Natural killer cell (primary cell): ENCODE measurements around the gene DUSP2. TPM values are rescaled to one million over a fixed set of nuclear protein-coding genes. Genes with fewer than 3 reads are reported as not detected.
A peak's percentile ranks its signal among the peaks of the same experiment; 100 is the strongest.

Experiments
- ATAC-seq, 3 donors: fragments of 150-1000 bp in 2 of 3; fragments of 200-7000 bp in 1 of 3; cut with Tn5 transposase; 1 replicate in 1 of 3; 2 replicates in 2 of 3; pipeline ENCODE4 v1.10.0; 2021; ENCODE audit warnings: mild to moderate bottlenecking in 2 of 3, moderate library complexity in 2 of 3
- DNase-seq, 2 donors: peaks; one replicate each; pipeline versions ENCODE4 v3.0.0 to v3.0.0-alpha.2; 2013 to 2021; ENCODE audit warnings: mixed read lengths in 1 of 2
- H3K27ac ChIP-seq: one replicate; pipeline ENCODE4 v1.5.1; 2013; ENCODE audit warnings: mild to moderate bottlenecking, low read length
- H3K27me3 ChIP-seq: one replicate; pipeline ENCODE4 v1.6.1; 2013; ENCODE audit warnings: low read length; ENCODE audit not compliant: control insufficient read depth, insufficient read depth
- H3K36me3 ChIP-seq: one replicate; pipeline ENCODE4 v1.6.1; 2013; ENCODE audit warnings: low read length; ENCODE audit not compliant: control insufficient read depth, insufficient read depth
- H3K4me1 ChIP-seq: one replicate; pipeline ENCODE4 v1.6.1; 2013; ENCODE audit warnings: low read length; ENCODE audit not compliant: control insufficient read depth, insufficient read depth
- H3K4me3 ChIP-seq: one replicate; pipeline ENCODE4 v1.5.1; 2013; ENCODE audit warnings: low read length
- H3K9me3 ChIP-seq: one replicate; pipeline ENCODE4 v1.6.1; 2013; ENCODE audit warnings: low read length; ENCODE audit not compliant: control insufficient read depth, insufficient read depth
- H3K27ac Mint-ChIP-seq, 2 donors: one replicate each; pipeline ENCODE4 v1.8.0; 2022; ENCODE audit warnings: mild to moderate bottlenecking in 2 of 2, mixed read lengths in 2 of 2, moderate library complexity in 1 of 2
- H3K27me3 Mint-ChIP-seq, 2 donors: one replicate each; pipeline ENCODE4 v1.8.0; 2022; ENCODE audit warnings: low read depth in 2 of 2, mixed read lengths in 2 of 2
- H3K36me3 Mint-ChIP-seq: one replicate; pipeline ENCODE4 v1.8.0; 2022; ENCODE audit warnings: mixed read lengths
- H3K4me1 Mint-ChIP-seq, 2 donors: one replicate each; pipeline ENCODE4 v1.8.0; 2022; ENCODE audit warnings: mixed read lengths in 2 of 2
- H3K4me3 Mint-ChIP-seq: one replicate; pipeline ENCODE4 v1.8.0; 2022; ENCODE audit warnings: mild to moderate bottlenecking, moderate library complexity, mixed read lengths
- H3K9me3 Mint-ChIP-seq, 2 donors: one replicate each; pipeline ENCODE4 v1.8.0; 2022; ENCODE audit warnings: mixed read lengths in 2 of 2
- CTCF ChIP-seq: fragments of 200-600 bp; IDR thresholded peaks from one replicate; pipeline ENCODE4 v1.8.0; 2022; ENCODE audit warnings: antibody characterized with exemption
- WGBS: methylation state at CpG from one replicate; pipeline ENCODE4 v1.1.7; 2013; ENCODE audit warnings: missing lambda C conversion rate; ENCODE audit not compliant: insufficient coverage; 5-methylcytosine and 5-hydroxymethylcytosine counted together
- intact Hi-C: fragments of 100-400 bp; cut with micrococcal nuclease; formaldehyde crosslinking; loops from one replicate; pipeline ENCODE4 v1.14.2; 2022
- total RNA-seq, 4 donors: library from RNA; stranded (reverse); fragments of 120-200 nt in 1 of 4; gene quantifications; one replicate each; pipeline versions ENCODE4 v1.2.3 to v1.2.4, GENCODE V29; 2013 to 2022

DUSP2 gene
- total RNA-seq, 3 donors from 2014 or later (not counting 1 experiment from before 2014, with no cell fraction given) = 300 to 564 (median 432) TPM

DNA sequence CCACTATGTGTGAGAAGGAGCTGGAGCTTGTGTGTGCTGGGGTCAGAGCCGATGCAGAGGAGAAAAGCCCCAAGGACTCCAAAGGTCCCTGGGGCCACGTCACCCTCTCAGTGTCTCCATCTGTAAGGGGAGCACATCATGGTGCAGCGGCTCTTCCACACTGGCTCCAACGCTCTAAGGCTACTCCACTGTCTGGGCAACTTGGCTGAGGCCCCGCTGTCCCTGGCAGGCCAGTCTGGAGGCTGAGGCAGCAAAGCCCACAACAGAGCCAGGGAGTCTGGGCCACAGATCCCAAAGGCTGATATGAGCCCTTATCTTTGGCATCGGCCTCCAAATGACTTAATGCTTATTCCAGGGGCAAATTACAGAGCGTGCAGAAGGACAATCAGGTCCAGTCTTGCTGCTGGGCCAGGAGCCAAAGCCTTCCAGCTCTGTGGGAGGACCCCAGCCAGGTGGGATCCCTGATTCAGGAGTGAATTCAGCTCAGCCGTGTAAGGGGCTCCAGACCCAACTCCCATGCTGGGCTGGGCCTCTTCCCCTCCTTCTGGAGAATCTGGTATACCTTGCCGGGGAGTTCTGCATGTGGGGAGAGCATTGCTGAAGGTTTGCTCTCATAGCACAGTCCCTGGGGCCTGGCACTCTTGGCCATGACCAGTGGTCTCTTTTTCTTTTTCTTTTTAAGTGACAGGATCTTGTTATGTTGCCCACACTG is 1.8 kb upstream of the DUSP2 start:
- DNase-seq (no peak), ATAC-seq (no peak)
- peaks cover 22% of the 10 kb centered on the region for H3K36me3 ChIP-seq
- H3K4me3 ChIP-seq = no peak overlapping the region
- peaks cover 27 to 71% of the 10 kb centered on the region in 2 donors for H3K4me1 Mint-ChIP-seq
- 87% methylated on average over 9 of the region's 9 CpGs for WGBS
- no peak for TF ChIP-seq CTCF
- H3K9me3 ChIP-seq = no peaks in the 10 kb centered on the region
- intact Hi-C loops = loop anchor here (5.0 kb wide), 2 partner anchors 160 to 390 kb away; partner anchors contain the start of genes ARID5A and SNRNP200
- H3K36me3 Mint-ChIP-seq = no peaks in the 10 kb centered on the region
- H3K4me3 Mint-ChIP-seq = peak overlapping the region; percentile 9
- no peaks in the 10 kb centered on the region for H3K27me3 ChIP-seq
- H3K9me3 Mint-ChIP-seq = no peaks in the 10 kb centered on the region
- H3K27ac ChIP-seq = peak overlapping the region; percentile 99
- H3K27ac Mint-ChIP-seq = peak overlapping the region; percentile 92 to 94
- H3K4me1 ChIP-seq = peaks cover 75% of the 10 kb centered on the region
- H3K27me3 Mint-ChIP-seq = no peaks in the 10 kb centered on the region

DNA sequence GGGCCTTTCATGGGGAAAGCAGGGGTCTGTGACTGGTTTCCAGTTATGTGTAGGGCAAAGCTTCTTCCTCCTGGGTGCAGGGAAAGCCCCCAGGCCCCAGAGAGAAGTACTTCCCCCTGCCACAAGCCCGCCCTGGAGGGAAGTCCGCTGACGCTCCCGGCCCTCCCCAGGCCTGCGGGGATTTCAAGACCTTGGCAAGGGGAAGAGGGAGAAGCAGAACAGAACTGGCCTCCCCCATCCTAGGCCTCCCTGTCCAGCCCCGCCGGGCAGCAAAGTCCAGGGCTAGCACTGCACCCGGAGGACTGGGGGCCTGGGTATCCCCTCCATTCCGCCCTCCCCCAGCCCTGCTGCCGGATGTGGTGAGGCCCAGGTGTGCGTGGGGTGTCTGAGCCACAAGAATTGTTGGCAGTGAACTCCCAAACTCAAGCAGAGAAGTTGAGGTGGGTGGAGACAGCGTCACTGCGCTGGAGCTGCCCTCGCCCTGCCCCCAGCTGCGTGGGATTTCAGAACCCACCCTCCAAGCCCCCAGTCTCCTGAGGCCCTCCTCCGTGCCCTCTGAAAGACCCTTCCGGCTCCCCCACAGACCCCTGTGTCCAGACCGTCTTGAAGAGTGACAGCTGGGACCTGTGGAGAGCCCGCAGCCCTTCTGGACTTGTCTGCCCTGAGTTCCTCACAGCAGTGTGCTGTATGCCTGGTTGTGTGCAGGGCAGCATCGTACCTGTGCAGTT is 1.1 kb upstream of the DUSP2 start:
- intact Hi-C loops = loop anchor here (5.0 kb wide), 2 partner anchors 161 to 391 kb away; partner anchors contain the start of genes ARID5A and SNRNP200
- peak; percentile 65 to 94 for DNase-seq

DNA sequence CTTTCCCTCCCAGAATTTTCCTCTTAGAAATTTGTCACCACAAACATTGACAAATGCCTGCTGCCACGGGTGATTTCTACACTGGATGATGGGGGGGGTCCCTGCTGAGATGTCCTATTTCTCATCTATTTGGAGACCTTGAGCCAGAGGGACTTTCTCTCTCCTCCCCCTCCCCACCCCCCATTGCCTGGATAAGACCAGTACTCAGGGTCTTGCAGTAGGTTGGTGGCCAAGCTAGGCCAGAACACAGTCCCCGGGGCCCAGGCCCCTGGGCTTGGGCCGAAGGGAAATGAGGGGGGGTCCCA is 560 bp upstream of the DUSP2 start:
- peak overlapping the region; percentile 92 to 94 for H3K27ac Mint-ChIP-seq
- DNase-seq = no peak
- H3K9me3 Mint-ChIP-seq = no peaks in the 10 kb centered on the region
- peak overlapping the region; percentile 99 for H3K27ac ChIP-seq
- no peak for ATAC-seq
- peak overlapping the region; percentile 35 for H3K4me3 ChIP-seq
- no peak for TF ChIP-seq CTCF
- H3K4me1 ChIP-seq = peaks cover 74% of the 10 kb centered on the region
- 7% methylated on average over 2 of the region's 3 CpGs for WGBS
- H3K27me3 ChIP-seq = no peaks in the 10 kb centered on the region
- intact Hi-C loops = loop anchor here (1.0 to 5.0 kb wide), 5 partner anchors 18 to 392 kb away; partner anchors contain the start of genes ARID5A, SNRNP200, STARD7 and TMEM127
- peak overlapping the region; percentile 94 for H3K4me3 Mint-ChIP-seq
- peaks cover 26% of the 10 kb centered on the region for H3K36me3 ChIP-seq
- H3K9me3 ChIP-seq = no peaks in the 10 kb centered on the region
- peaks cover 30 to 64% of the 10 kb centered on the region in 2 donors for H3K4me1 Mint-ChIP-seq
- no peaks in the 10 kb centered on the region for H3K36me3 Mint-ChIP-seq
- no peaks in the 10 kb centered on the region for H3K27me3 Mint-ChIP-seq

More for the DNA sequence above, 1.1 kb upstream of the DUSP2 start:
- Mint-ChIP-seq H3K27me3 (no peaks in the 10 kb centered on the region), H3K4me1 (peaks cover 30 to 66% of the 10 kb centered on the region in 2 donors), H3K27ac (peak overlapping the region; percentile 92 to 94), H3K4me3 (peak overlapping the region; percentile 94), H3K9me3 (no peaks in the 10 kb centered on the region), H3K36me3 (no peaks in the 10 kb centered on the region)
- peaks cover 78% of the 10 kb centered on the region for H3K4me1 ChIP-seq
- peak; percentile 9 to 28 (median 14) for ATAC-seq
- H3K36me3 ChIP-seq = peaks cover 26% of the 10 kb centered on the region
- no peaks in the 10 kb centered on the region for H3K27me3 ChIP-seq
- no peaks in the 10 kb centered on the region for H3K9me3 ChIP-seq
- TF ChIP-seq CTCF = no peak
- peak overlapping the region; percentile 99 for H3K27ac ChIP-seq
- WGBS = 22% methylated on average over 17 of the region's 20 CpGs
- peak overlapping the region; percentile 35 for H3K4me3 ChIP-seq
